ENCODE data around the gene PRELP. TPM values are rescaled to one million over a fixed set of nuclear protein-coding genes. Genes with fewer than 3 reads are reported as not detected.

PRELP gene
- total and polyA plus RNA-seq, 2 of the 8 experiments (the other 6 are each of a cell fraction or from before 2014, with no cell fraction given), result 0.13 to 0.23 TPM

- TF ChIP-seq CHD7 (IDR thresholded peaks at IDR 0.05; ENCODE audit: insufficient replicate concordance, low read length), result no peak
- TF ChIP-seq JUN (IDR thresholded peaks at IDR 0.05; ENCODE audit: low read depth, low read length), result no peak
- TF ChIP-seq MAX (IDR thresholded peaks at IDR 0.05), result no peak
- no peak for TF ChIP-seq GTF2F1 (IDR thresholded peaks at IDR 0.05; ENCODE audit: borderline replicate concordance, low read depth, low read length)
- no peak for TF ChIP-seq EP300 (IDR thresholded peaks at IDR 0.05; ENCODE audit: borderline replicate concordance in 1 of 2, low read depth in 2 of 2, low read length in 2 of 2)
- no peak for TF ChIP-seq KDM4A (IDR thresholded peaks at IDR 0.05; ENCODE audit: low read depth, low read length, severe bottlenecking)
- TF ChIP-seq CHD1 (IDR thresholded peaks at IDR 0.05; ENCODE audit: low read depth, low read length), result no peak
- no peak for TF ChIP-seq TBP (IDR thresholded peaks at IDR 0.05; ENCODE audit: low read depth, low read length)
Observed at GRCh38 chr1:203521074-203521794, 45.6 kb downstream of the PRELP start (continued).
